GM15510 (cell line): ENCODE measurements around the gene DAB2IP.

ENCODE experiments used
- POLR2A ChIP-seq: IDR thresholded peaks from 3 replicates; pipeline ENCODE4 v1.6.1; 2011; ENCODE audit warnings: borderline replicate concordance; ENCODE audit not compliant: insufficient read length; ENCODE audit errors: extremely low read depth

Gene DAB2IP

DNA sequence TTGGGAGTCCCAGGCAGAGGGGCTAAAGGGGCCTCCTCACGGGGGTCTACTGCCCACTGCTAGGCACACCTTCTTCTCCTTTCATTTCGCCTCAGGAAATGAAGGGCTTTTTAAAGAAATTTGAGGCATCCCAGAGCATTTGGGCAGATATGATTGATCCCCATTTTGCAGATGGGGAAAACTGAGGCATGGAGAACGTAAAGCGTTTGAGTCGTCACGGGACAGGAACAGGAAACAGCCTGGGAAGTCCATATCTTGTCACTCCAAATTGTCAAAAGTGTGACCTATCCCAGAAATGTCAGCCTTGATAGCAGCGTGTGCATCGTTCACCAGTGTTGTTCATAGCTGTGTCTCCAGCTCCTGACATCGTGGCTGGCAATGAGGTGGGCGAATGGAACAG is 98.2 kb downstream of the DAB2IP start:
- TF ChIP-seq POLR2A, result no peak

GRCh38 chr9:121750259-121750714 is 98.9 kb downstream of the DAB2IP start:
- no peak for TF ChIP-seq POLR2A

GRCh38 chr9:121750715-121751623 is 99.5 kb downstream of the DAB2IP start:
- TF ChIP-seq POLR2A, result no peak

DNA sequence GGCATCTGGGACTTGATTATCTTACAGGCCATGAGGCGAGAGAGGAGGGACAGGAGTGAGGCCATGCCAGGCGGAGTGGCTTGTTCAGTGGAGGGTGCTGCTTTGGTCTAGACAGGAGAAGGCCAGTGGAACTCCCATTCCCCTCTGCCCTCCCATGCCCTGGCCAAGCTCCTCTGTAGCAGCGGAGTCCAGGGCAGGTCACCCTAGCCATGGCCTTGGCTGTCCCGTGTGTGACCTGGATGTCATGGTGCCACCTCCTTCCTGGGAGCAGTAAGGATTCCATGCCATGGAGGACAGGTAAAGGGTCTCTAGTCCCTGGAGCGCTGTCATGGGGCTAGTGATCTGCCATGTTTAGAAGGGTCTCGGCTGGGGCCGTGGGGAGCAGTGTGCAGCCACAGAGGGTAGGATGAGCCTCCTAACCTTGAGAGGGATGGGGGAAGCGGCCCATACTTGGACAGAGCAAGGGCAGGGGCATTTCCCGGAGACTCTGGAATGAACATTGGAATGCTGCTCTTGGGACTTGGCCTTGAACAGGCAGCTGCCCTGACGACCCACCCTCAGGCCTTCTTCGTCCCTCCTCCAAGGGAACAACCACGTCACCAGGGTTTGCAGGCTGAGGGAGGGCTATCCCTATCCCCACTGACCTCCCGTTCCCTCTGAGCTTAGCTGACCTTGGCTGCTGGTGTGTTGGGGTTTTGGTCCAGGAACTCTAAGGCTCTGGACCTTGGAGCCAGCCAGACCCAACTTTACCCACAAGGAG is 100.4 kb downstream of the DAB2IP start:
- no peak for TF ChIP-seq POLR2A

DNA sequence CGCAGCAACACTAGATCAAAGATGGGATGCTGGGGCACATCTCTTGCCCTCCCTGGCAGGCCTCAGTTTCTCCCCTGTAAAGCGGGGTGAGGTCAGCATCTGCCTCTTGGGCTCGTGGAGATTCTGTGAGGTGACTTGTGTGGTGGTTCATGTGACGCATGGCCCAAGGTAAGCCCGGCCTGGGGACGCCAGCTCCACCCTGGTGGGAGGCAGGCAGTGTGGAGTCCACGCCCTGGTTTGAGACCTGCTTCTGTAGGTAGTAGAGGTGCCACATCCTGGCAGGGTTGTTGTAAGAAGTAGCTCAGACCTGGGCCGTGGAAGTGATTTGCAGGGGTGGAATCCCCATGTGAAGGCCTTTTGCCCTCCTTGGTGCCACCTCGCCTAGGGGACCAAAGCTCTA is 101.5 kb downstream of the DAB2IP start:
- TF ChIP-seq POLR2A, result no peak

DNA sequence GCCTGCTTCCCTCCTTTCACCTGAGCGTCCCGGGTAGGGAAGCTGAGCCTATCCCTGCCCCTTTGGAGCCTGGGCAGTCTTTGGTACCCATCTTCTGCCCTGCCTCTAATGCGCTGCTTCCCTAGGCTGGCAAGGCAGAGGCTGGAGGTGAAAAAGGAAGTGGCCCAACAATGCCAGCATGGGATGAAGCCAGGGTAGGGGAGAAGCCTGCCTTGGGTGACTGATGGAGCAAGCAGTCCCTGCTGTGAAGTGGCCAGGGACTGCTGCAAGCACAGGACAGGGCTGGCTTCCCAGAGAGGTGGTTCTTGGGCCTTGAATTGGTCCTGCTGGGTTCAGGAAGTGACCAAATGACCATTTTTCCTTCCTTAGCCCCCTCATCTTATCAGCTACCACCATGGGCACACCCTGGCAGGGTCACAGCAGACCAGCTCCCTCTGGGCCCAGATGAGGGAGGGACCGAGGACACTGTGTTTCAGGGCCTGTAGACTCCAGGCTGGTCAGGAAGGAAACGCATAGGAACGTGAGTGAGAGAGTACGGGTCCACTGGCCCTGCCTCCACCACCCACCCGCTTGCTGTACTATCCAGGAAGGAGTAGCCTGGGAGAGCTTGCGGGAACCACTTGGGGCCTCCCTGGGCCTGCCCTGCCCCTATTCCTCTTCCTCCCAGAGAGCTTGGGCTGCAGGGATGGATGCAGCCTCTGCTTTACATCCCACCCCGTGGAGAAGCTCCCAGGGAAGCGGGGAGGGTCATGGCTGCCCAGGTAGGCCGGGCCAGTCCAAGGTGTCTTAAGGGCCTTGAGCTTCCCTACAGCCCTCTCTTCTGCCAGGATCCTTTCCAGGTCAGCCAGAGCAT is 102.6 kb downstream of the DAB2IP start:
- no peak for TF ChIP-seq POLR2A

DNA sequence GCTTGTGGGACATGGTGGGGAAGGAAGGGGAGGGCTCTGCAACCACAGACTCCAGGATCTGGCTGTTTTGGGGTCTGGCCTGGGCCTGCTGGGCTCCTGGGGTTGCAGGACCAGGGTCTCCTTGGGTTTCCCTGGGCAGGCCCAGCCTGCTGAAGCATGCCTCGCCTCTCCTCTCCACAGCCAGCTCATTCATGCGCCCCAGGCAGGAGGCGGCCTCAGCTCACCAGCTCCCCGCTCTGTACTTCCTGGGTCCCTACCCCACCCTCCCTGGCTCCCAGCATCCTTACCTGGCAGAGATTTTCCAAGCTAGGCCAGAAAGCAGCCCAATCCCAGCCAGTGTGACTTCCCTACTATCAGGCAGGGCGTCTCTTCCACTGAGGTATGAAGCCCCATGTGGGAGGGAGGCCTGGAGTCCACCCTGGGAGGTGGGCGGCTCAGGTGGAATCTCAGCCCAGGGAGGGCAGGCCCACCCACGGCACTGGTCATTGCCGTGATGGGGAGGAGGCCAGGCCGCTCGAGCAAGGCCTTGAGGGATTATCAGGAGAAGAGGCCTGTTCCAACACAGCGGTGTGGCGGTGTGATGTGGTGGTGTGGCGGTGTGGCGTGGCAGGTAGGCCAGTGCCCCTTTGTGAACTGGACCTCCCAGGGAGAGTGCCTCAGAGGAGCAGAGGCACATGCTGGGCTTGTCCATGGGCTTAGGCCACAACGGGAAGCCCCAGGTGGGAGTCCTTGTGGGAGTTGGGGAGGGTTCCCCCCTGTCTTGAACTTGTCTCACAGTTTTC is 103.4 kb downstream of the DAB2IP start:
- no peak for TF ChIP-seq POLR2A

DNA sequence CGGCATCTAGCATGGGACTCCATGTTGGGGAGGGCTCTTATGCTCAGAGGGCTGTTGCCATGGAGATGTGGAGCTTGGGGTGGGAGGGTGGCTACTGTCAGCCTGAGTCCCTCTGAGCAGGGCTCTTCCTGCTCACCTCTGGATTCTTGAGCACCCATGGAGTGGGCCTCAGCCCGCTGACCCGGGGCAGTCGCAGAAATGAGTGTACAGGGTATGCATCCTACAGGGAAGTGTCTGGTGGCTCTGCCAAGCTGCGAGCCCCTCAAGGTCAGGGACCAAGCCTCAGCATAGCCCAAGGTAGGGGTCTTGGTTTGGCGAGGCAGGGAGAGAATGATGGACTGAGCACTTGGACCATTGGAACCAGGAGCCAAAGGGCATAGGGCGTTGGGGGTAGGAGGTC is 104.1 kb downstream of the DAB2IP start:
- TF ChIP-seq POLR2A, result no peak

- no peak for TF ChIP-seq POLR2A
These were observed 105.2 kb downstream of the DAB2IP start for GRCh38 chr9:121756474-121757280.

DNA sequence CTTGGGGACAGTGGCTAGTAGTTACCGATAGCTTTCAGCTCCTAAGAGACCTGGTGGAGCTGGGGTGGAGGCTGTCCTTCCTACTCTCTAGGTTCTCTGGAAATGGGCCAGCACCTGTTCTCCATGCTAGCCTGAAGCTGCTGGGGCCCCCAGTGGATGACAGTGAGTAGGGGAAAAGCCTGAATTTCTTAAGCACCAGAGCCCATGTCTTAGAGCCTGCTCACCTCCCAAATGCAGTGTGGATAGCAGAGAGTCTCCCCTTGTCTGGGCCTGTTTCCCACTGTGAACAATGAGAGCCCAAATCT is 105.8 kb downstream of the DAB2IP start:
- TF ChIP-seq POLR2A, result no peak

DNA sequence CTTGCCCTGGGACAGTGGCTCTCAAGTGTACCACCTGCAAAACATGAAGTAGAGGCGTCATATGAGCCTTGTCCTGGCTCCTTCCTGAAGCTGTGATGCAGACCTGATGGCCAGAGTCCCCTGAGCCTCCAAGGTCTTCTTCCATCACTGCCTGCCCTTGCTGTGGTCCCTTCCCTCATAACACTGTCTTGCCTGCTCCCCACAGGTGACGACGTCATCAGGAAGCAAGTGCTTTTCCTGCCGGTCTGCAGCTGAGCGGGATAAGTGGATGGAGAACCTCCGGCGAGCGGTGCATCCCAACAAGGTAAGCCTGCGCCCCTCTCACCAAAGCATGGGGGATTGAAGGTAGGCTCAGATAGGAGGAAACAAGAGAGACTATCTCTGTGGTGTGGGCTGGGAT is 107.3 kb downstream of the DAB2IP start:
- TF ChIP-seq POLR2A, result no peak

DNA sequence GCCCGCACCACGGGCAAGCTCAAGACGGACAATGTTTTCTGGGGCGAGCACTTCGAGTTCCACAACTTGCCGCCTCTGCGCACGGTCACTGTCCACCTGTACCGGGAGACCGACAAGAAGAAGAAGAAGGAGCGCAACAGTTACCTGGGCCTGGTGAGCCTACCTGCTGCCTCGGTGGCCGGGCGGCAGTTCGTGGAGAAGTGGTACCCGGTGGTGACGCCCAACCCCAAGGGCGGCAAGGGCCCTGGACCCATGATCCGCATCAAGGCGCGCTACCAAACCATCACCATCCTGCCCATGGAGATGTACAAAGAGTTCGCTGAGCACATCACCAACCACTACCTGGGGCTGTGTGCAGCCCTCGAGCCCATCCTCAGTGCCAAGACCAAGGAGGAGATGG is 108.6 kb downstream of the DAB2IP start:
- TF ChIP-seq POLR2A, result no peak

DNA sequence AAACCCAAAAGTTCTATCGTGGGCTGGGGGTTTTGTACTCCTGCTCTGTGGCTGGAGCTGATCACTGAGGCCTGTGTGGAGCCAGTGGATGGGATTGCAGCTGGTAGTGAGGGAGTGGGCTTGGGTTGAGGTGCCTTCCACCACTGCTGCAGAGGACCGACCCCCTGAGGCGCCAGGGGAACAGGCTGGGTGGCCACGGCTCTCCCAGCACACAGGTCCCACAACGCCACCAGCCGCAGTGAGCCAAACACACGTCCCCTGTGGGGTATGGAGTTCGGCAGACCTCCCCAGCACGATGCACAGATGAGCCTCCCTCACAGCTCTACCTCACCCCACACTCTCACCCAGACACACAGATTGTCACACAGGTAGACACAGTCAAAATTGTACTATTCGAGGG is 109.1 kb downstream of the DAB2IP start:
- TF ChIP-seq POLR2A, result no peak
